Measurements from ENCODE around the gene TSPEAR. TPM values are rescaled to one million over a fixed set of nuclear protein-coding genes. Genes with fewer than 3 reads are reported as not detected.
"Not testable (repeated sequence)": the region's sequence is repeated elsewhere in the genome, so short reads cannot be mapped to it uniquely, and the experiment has no call there.

The TSPEAR gene
- polyA plus RNA-seq, 12 donors: 0.05 to 9.3 (median 0.18) TPM; not detected in 3

DNA sequence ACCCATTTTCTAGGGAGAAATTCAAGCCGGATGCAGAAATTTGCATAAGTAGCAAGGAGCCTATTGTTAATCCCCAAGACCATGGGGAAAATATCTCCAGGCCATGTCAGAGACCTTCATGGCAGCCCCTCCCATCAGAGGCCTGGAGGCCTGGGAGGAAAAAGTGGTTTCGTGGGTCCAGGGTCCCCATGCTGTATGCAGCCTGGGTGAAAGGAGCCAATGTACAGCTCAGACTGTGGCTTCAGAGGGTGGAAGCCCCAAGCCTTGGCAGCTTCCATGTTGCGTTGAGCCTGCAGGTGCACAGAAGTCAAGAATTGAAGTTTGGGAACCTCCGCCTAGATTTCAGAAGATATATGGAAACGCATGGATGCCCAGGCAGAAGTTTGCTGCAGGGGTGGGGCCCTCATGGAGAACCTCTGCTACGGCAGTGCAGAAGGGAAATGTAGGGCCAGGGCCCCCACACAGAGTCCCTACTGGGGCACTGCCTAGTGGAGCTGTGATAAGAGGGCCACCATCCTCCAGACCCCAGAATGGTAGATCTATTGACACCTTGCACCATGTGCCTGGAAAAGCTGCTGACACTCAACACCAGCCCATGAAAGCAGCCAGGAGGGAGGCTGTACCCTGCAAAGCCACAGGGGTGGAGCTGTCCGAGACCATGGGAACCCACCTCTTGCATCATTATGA lies 101.1 kb downstream of the TSPEAR start:
- not testable (repeated sequence) for DNase-seq

DNA sequence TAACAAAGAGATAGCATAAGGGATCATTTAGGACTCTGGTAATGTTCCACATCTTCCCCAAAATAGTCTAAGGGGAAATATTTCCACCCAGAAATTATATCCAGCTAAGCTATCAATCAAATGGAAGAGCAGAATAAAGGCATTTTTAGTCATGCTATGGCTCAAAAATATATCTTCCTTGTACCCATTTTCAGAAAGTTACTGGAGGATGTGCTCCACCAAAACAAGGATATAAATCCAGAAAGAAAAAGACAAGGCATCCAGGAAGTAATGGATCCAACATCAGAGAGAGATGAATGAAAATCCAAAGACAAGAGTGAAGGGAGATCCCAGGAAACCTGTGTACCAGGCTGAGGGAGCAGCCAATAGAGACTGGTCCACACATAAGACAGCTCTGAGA lies 102.2 kb downstream of the TSPEAR start:
- DNase-seq: no peak

DNA sequence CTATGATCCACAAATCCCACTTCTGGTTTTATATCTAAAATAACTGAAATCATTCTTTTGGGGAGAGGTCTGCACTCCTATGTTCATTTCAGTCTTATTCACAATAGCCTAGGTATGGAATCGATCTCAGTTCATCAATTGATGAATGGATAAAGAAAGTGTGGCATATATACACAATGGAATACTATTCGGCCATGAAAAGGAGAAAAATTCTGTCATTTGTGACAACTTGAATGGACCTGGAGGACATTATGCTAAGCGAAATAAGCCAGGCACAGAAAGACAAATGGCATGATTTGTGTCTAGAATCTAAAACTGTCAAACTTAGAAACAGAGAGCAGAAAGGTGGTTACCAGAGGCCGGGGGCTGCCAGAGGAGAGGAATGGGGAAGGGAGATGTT lies 104.9 kb downstream of the TSPEAR start:
- DNase-seq: no peak

DNA sequence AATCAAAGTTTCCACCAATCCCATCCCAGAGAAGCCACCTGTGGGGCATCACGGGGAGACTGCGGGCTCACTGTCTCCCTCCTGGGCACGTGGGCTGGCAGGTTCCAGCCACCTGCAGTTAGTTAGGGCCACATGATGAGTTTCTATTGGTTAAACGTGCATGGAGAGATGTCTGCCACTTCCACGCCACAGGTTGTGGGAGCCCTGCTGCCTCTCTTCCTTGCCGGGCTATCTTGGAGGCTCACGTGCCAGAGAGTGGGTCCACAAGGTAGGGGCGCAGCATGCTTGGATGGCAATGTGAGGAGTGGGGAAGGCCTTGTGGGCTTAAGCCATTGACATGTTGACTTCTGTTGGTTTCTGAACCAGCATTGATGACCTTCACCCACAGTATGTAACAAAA lies 107.5 kb downstream of the TSPEAR start:
- no peak for DNase-seq

DNA sequence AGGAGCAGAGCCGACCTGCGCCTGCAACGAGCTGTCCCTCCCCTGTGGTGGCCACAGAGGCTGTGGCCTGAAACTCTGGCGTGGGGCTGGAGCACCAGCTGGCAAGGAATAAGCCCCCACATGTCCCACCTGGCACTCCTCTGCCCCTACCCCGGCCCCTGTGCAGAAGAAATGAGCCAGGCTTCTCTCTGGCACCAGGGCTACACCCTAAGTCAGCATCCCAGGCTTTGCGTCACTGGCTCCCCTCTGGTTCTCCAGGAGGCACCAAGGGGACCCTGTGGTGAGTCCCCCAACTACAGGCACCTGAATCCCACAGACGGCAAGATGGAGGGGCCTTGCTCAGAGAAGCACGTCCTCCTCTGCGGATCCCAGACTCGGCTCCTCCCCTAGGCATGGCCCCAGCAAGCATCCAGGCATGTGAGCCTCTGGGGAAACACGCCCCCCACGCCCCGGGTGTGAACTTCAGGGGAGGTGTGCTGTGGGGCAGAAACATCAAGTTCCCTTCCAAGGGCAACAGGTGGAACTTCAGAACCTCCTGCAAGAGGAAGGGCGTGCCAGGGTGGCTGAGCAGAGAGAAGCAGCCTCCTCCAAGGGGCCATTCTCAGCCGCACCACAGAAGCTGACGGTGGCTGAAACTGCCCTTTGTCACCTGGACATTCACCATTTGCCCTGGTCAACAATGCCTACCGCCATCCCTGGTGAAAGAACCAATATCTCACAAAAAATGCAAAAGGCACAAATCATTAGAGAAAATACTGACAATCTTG lies 108.1 kb downstream of the TSPEAR start:
- DNase-seq: no peak

DNA sequence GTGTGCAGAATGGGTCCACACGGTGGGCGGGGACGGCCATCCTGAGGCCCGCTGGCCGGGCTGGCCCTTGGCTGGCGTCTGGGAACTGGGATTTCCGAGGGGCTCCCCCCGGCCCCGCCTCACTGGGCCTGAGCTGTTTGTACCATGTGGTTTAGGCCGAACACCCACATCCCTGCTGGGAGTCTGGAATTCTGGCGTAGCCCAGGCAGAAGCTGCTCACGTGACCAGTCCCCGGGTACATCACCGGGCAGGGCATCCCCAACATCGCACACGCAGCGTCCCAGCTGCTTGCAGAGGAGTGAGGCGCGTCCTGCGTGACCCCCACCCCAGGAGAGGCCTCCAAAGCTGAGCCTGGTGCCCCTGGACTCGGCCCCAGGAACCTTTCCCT lies 108.9 kb downstream of the TSPEAR start:
- no peak for DNase-seq

DNA sequence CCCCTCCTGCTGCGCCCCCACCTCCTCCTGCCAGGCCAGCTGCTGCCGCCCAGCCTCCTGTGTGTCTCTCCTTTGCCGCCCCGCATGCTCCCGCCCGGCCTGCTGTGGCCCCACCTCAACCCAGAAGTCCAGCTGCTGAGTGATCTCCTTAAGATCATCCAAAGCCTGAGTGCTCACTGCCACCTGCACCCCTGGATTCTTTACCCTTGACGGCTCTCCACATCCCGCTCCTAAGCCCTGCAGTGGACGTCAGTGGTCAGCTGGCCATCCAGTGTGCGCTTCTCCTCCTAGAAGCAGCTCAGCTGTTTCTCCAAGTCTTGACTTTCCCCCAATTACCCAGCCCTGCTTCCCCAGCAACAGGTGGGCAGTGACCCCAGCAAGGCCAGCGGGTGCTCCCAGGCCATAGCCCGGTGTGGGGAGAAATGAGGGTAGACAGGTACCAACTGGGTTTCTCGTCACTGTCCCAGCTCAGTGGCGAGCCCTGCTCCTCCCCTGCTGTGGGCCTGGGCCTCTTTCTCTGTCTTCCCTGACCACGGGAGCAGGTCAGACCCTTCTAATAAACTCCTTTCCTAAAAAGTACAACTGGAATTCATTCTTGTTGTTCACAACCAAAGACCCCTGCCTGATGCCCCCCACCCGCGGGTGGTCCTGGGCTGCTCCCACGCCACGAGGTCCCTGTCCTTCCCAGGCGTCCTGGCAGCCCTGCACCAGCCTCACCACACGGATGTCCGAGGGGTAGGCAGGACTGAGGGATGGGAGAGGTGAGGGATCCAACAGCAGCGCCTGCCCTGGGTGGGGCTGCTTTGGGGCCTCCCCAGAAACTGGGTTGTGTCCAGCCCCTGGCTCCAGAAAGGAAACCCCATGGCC lies 109.5 kb downstream of the TSPEAR start:
- no peak for DNase-seq

DNA sequence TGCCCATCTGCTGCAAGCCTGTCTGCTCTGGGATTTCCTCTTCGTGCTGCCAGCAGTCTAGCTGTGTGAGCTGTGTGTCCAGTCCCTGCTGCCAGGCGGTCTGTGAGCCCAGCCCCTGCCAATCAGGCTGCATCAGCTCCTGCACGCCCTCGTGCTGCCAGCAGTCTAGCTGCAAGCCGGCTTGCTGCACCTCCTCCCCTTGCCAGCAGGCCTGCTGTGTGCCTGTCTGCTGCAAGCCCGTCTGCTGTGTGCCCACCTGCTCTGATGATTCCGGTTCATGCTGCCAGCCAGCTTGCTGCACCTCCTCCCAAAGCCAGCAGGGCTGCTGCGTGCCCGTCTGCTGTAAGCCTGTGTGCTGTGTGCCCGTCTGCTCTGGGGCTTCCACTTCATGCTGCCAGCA lies 110.3 kb downstream of the TSPEAR start:
- not testable (repeated sequence) for DNase-seq

DNA sequence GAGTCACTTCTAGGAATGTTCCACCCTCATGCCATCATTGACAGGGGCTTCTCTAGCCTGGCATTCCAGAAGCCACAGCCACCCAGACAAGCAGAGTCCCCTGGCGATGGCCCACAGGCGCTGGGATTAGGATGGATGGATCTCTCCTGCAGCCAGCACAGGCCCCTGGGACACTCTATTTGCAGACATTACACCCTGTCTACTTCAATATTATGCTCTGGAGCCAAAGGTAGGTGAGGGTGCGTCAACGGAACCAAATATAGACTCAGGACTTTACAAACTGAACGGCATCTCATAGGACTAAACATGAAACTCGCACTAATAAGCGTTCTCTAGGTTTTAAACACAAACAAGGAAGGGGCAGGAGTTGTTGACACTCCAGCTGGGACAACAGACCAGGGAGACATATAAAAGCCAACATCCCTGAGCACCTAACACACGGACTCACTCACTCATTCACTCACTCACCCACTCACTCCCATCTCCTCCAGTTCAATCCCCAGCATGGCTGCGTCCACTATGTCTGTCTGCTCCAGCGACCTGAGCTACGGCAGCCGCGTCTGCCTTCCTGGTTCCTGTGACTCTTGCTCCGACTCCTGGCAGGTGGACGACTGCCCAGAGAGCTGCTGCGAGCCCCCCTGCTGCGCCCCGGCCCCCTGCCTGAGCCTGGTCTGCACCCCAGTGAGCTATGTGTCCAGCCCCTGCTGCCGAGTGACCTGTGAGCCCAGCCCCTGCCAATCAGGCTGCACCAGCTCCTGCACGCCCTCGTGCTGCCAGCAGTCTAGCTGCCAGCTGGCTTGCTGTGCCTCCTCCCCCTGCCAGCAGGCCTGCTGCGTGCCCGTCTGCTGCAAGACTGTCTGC lies 111.0 kb downstream of the TSPEAR start, which contains the start of gene KRTAP10-7:
Gene KRTAP10-7 (plus strand): TSS at position 480 of the 861 bp plus-strand sequence. CDS start 25 bp downstream, at position 505.
- DNase-seq: not testable (repeated sequence)

DNA sequence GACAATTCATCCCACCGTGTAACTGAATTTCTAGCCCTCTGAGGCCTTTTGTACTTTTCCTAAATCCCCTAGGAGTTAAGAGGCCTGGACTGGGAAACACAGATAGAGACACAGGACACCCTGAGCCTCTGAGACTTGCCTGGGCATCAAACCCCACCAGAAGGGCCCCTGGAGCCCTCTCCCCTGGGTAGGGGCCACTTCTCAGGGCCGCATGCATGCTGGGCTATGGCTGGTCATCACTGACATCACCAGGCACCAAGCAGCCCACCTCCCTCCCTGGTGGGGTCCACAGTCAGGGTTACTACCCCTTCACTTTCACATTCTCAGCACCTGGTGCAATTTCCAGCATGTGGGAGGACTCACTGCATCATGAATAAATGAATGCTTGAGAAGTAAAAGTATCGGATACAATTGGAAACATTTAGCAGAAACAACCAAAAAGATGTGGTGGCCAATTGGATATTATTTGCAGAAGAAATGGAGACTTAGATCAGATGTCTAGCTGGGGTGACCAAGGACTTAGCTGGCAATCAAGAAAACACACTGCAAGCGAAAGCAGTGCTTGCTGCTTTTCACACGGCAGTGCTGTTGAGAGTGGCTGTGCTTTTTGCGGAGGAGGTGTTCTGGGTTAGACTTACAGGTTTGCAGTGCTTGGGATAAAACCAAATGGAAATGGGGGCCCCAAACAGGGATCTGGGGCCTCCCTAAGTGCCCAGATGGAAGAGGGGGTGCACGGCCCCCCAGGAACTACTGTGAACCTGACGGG lies 111.9 kb downstream of the TSPEAR start:
- no peak for DNase-seq

DNA sequence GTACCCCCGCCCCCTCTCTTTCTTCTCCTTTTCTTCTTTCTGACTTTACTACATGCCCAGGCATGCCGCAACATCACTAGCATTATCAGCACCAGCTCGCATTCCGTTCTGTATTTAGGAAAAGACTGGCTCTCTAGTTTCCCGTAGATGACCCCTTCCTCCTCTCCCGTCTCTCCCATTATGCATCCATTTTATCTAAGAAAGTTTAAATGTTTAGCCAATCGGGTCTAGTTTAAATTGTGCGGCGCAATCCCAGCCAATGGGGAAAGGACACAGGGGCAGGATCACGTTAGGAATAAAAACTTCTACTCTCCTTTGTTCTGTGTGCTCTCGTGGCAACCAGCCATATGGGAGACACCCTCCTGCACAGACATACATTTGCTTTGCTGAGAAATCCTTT lies 113.3 kb downstream of the TSPEAR start:
- no peak for DNase-seq

DNA sequence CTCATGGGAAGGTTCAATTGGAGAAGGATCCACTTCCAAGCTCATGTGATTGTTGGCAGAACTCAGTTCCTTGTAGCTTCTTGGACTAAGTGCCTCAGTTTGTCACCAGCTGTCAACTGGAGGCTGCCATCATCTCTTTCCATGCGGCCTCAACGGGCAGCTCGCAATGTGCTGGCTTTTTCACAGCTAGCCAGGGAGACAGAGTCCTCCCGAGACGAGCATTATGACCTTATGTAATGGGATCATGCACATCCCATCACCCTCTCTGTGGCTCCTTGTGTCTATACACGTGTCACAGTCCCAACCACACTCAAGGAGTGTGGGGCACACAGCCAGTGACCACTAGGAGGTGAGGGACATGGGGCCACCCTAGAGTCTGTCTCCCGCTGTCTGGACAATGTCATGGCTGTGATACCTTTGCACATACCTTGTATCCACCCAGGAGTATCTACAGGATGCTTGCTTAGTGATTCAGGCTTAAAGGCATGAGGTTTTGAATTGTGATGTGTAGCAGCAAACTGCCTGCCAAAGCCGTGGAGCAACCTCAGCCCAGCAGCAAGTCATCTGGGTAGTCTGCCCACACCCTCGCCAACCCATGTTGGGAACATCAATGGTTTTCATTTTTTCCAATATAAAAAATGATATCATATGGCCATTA lies 115.2 kb downstream of the TSPEAR start:
- no peak for DNase-seq

DNA sequence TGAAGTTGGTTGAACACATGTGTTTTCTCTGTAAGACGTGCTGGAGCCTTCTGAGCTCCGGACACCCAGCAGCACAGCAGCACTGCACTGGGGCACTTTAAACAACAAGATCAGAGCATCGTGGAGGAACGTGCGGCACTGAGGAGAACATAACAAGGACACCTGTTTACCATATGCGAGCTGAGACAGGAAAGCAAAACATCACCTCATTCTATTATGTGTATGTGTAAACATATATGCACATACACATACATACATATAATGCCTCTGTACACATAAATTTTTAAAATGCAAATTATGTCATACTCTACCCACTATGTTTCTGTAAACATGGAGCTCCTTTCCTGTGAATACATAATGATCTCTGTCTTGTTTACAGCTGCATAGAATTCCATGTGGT lies 115.8 kb downstream of the TSPEAR start:
- DNase-seq: no peak

DNA sequence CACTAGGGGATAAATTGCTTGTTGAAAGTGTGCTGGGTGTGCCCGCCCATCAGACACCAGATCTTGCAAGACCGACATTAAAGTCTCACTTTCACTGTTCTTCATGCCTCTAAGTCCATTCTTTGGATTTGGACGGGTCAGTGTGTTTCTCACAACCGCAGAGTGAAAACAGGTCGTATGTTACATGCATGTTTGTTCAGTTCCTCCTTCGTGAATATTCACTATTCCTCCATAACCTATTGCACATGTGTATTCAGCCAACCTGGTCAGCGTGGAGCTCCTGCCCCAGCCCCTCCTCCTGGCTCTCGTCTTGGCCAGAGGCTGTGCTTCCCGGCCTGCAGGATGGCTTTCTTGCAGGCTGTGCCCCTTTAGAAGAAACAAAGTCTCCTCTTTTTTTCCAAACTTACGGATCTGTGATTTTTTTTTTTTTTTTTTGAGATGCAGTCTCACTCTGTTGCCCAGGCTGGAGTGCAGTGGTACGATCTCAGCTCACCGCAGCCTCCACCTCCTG lies 116.9 kb downstream of the TSPEAR start:
- DNase-seq: no peak

DNA sequence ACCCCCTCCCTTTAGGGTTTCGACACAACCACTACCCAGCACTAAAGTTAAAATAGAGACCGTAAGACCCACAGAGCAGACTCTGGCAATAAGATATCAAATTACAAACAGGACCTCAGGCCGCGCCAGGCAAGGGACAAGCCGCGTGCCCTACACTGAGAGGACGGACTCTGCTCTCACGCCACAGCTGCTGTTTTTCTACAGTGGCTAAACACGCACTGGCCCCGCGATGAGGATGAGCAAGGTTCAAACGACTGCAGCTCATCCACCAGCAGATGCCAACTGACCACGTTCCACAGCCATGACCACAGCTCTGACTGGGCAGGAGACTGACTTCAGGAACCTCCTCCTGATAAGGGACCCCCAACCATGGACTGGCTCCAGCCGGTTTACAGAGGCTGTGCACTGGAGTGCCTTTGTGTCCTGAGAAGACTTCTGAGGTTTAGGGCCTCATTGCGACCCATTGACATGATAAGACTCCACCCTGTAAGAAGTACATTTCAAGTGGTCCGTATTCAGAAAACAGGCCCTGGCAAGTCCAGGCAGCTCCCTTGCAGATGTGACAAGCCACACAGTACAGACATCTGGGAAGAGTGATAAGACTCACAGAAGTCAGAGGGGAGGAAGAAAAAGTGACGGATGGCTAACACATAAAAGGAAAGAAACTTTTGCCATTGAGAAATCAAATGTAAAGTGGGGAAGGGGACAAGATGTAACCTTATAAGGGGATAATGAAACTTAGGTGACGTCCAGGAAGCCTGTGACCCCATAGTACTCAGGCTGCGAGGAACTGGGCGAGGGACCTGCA lies 117.6 kb downstream of the TSPEAR start:
- DNase-seq: no peak

DNA sequence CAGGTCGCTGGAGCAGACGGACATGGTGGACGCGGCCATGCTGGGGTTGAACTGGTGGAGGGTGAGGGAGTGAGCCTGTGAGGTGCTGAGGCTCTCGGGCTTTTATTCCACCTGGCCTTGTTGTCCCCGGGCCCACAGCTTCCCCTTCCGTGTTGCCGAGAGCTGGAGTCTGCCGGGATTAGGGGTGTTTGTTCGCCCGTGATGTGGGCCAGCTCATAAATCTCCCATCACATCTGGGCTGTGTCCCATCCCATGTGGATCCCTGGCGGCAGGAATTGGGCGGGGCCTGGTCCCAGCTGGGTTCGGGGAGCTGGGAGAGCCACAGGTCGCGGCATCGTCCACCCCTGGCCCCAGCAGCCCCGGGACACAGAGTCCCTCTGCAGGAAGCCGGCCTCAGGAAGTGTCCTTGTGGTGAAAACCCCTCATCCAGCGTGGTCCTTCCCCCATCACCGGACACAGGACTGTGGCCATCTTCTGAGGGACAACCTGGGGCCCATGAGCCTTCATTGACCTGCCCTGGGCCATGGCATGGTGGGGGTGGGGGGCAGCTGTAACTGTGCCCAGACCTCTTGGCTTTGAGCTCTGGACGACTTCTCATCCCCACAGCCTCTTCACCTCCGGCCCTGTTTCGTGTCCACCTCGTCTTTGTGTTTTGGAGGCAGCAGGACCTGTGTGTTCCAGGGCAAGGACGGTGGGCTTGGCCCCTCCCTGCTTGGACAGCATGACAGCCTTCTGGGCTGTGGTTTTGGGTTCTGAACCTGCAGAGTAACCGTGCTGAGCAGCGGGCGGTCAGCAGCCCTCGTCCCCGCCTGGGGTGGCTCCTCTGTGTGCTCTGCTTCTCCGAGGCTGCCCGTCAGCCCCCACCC lies 118.7 kb downstream of the TSPEAR start, which contains the start of gene KRTAP10-6:
Gene KRTAP10-6 (minus strand): TSS at position 60 of the 866 bp plus-strand sequence. CDS start 21 bp downstream, at position 39.
- no peak for DNase-seq

DNA sequence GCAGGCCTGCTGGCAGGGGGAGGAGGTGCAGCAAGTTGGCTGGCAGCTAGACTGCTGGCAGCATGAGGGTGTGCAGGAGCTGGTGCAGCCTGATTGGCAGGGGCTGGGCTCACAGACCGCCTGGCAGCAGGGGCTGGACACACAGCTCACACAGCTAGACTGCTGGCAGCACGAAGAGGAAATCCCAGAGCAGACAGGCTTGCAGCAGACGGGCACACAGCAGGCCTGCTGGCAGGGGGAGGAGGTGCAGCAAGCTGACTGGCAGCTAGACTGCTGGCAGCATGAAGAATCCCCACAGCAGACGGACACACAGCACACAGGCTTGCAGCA lies 119.6 kb downstream of the TSPEAR start:
- not testable (repeated sequence) for DNase-seq

All from muscle of arm (tissue), 12 donors.